Epithelial cell of umbilical artery (primary cell): ENCODE results near the gene ACOT11. TPM values are rescaled to one million over a fixed set of nuclear protein-coding genes. Genes with fewer than 3 reads are reported as not detected.

ENCODE experiments used
- total RNA-seq: library from RNA; depleted of rRNA; stranded (reverse); fragments of >200 nt; gene quantifications from 2 replicates; pipeline ENCODE4 v1.2.3, GENCODE V29; 2014

Gene ACOT11
- 3.6 and 3.9 TPM in 2 replicates for total RNA-seq

DNA sequence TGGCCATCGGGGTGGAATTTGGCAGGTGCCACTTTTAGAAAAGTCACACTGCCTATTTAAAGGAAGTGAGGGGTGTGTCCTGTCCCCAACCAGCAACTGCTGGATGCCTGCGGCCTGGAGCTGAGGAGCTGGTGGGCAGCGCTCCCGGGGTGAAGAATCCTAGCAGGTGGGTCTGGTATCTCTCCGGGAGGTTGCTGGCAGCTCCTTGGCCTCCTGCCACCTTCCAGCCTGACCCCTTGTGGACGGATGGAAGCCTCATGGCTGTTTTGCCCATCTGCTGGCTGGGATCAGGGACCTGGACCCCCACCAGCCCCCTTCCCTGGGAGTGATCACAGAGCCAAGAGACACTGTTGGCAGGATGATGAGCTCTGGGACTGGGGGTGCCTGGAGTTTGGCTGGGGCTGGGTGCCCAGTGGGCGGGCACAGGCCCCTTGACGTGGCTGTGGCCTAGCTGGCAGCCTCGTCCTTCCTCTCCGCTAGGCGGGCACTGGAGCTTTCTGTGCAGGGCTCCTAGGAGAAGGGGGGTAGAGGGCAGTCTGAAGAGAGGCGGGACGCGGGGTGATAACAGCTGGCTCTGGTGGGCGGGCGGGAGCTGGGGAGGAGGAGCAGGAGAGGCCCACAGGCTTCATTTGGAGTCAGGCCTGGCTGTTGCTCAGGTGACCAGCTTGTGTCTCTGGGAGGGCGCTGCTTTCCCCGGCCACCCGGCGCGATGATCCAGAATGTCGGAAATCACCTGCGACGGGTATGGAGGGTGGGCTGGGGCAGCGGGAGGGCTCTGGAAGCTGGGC, at the start of gene ACOT11:
Gene ACOT11, plus strand, starts transcription at position 628 of the 788 bp plus-strand sequence. Its CDS starts 82 bp downstream, at position 710.

DNA sequence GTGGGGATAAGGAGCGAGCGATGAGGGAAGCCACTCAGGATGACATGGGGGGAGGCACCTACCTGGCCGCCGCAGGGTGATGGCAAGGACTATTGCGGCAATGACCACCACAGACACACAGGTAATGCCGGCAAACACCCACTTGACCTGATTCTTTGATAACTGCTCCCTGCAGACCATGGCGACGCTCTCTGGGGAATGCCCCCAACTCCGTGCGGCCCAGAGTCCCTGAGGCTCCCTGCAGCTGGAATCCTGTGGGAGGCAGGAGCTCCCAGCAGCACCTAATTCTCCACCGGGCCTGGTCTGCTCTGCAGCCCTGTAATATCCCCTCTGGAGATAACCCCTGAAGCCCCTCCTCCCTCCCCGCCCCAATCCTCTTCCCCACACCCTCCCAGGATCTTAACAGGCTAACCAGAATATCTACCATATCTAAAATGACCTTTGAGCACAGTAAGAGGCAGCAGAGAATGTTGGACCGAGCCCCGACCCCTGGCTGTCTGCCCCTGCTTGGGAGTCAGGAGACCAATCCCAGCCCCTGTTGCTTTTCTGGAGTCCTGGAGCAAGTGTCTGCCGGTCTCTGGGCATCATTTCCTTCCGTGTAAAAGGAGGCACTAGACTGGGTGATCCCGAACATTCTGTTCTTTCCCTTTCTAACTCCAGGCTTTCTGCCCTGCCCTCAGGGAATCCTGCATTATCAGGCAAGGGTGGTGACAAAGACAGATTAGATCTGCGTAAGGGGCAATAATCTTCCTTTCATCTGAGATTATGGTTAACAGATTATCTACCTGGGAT, 75.4 kb downstream of the ACOT11 start, which contains the start of gene FAM151A:
Gene FAM151A, minus strand, starts transcription at position 310 of the 792 bp plus-strand sequence. Its CDS starts 130 bp downstream, at position 180.

DNA sequence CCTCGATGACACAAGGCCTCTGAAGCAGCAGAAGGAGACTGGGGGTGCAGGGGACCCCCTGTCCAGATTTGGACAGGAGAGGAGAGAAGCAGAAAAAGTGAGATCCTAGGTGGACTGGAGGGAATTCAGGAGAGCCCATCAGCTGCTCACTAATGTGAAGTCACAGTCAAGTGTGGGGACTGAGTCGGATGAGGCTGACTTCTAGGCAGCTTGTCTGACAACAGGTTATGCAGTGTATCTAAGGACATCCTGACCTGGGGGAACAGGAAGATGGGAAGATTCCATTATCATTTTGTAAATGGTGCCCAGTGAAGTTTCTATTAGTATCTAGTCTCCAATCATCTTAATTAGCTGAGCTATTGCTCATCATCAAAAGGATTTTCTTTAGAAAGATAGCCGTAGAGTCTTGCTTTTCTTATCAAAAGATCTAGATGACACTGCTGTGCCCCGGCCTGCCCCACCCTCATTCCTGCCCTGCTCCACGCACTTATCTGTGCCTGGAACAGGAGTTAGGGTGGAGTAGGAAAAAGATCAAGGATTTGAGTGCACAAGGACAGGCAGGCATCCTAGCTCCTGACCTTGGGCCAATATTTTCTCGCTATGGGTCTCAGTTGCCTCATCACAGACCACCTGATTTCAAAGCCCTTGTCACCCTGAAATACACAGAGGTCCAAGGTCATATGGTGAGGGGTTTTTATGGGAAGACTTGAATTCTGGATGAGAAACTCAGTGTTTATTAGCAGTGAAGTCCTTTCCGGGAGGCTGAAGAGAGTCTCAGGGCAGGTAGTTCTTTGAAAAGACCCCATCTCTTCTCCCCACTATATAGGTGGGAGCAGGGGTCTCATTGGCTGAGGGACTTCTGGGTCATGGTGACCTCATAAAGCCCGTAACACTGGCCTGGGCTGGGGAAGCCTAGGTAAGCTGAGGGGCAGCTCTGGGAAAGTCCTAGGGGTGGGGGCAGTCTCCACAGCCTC, 93.1 kb downstream of the ACOT11 start, which contains the start of gene MROH7:
Gene MROH7, plus strand, starts transcription at position 924 of the 974 bp plus-strand sequence. CDS start 11,141 bp downstream, outside the sequence.

Other genes starting within 250 kb of the ACOT11 start
- gene SSBP3, start 141.8 kb upstream of the ACOT11 start, total RNA-seq = 8.8 and 11.4 TPM in 2 replicates
- not detected in 2 replicates for gene FAM151A, start 75.3 kb downstream of the ACOT11 start, total RNA-seq
- gene MROH7, start 93.6 kb downstream of the ACOT11 start, total RNA-seq = under 0.01 and 0.30 TPM in 2 replicates
- gene TTC4, start 167.6 kb downstream of the ACOT11 start, total RNA-seq = 25.3 and 29.6 TPM in 2 replicates
- gene PARS2, start 216.3 kb downstream of the ACOT11 start, total RNA-seq = 2.6 and 6.1 TPM in 2 replicates